DND-41 (cell line): Measurements from ENCODE around the gene XPNPEP3.
"Not testable (repeated sequence)": the region's sequence is repeated elsewhere in the genome, so short reads cannot be mapped to it uniquely, and the experiment has no call there.

Experiments
- ATAC-seq: fragments of 200-7000 bp; cut with Tn5 transposase; 3 replicates; pipeline ENCODE4 v1.9.1; 2021; ENCODE audit warnings: low read depth; ENCODE audit not compliant: insufficient read depth
- DNase-seq: peaks from one replicate; pipeline ENCODE4 v3.0.0-alpha.2; 2020
- H2AFZ ChIP-seq: 2 replicates; pipeline ENCODE4 v1.6.0; 2012; ENCODE audit warnings: low read depth, low read length
- H3K27ac ChIP-seq: 2 replicates; pipeline ENCODE4 v1.5.1; 2012; ENCODE audit warnings: low read length, inconsistent platforms
- H3K27me3 ChIP-seq: fragments of 200-600 bp; sonication (generic); 2 replicates; pipeline ENCODE4 v1.6.0; 2012; ENCODE audit warnings: low read length, mild to moderate bottlenecking, inconsistent platforms; ENCODE audit not compliant: insufficient read depth, poor library complexity
- H3K36me3 ChIP-seq: 2 replicates; pipeline ENCODE4 v1.5.1; 2012; ENCODE audit warnings: low read length, inconsistent platforms; ENCODE audit not compliant: insufficient read depth
- H3K4me1 ChIP-seq: 2 replicates; pipeline ENCODE4 v1.5.1; 2012; ENCODE audit warnings: mild to moderate bottlenecking, low read length; ENCODE audit not compliant: insufficient read depth
- H3K4me2 ChIP-seq: 2 replicates; pipeline ENCODE4 v1.6.0; 2012; ENCODE audit warnings: mild to moderate bottlenecking, moderate library complexity, low read length, inconsistent platforms; ENCODE audit not compliant: insufficient read depth
- H3K4me3 ChIP-seq, 2 experiments: fragments of 200-600 bp in 1 of 2; shearing (Covaris generic) in 1 of 2; 2 replicates each; pipeline ENCODE4 v1.5.1; 2012 to 2016; ENCODE audit warnings: inconsistent platforms in 2 of 2, low read length in 2 of 2, mild to moderate bottlenecking in 2 of 2, low read depth in 1 of 2, moderate library complexity in 1 of 2
- H3K79me2 ChIP-seq: 2 replicates; pipeline ENCODE4 v1.6.0; 2012; ENCODE audit warnings: low read length, inconsistent platforms; ENCODE audit not compliant: insufficient read depth
- H3K9ac ChIP-seq: 2 replicates; pipeline ENCODE4 v1.6.0; 2012; ENCODE audit warnings: low read depth, mild to moderate bottlenecking, inconsistent platforms, low read length, moderate library complexity
- H3K9me3 ChIP-seq: 2 replicates; pipeline ENCODE4 v1.5.1; 2012; ENCODE audit warnings: low read length, moderate library complexity, mild to moderate bottlenecking, inconsistent platforms; ENCODE audit not compliant: insufficient read depth, severe bottlenecking
- H4K20me1 ChIP-seq: 2 replicates; pipeline ENCODE4 v1.6.0; 2012; ENCODE audit warnings: low read length; ENCODE audit not compliant: insufficient read depth
- EZH2 ChIP-seq: IDR thresholded peaks from 3 replicates; pipeline ENCODE4 v1.6.1; 2012; ENCODE audit warnings: borderline replicate concordance, low read depth, mild to moderate bottlenecking, moderate library complexity, low read length, inconsistent platforms; ENCODE audit not compliant: severe bottlenecking
- TF ChIP-seq, protein P1 (sequence below): IDR thresholded peaks from 2 replicates; pipeline ENCODE4 v1.5.1; 2012; ENCODE audit warnings: borderline replicate concordance, low read length, moderate library complexity, mild to moderate bottlenecking; ENCODE audit not compliant: poor library complexity, severe bottlenecking; ENCODE audit errors: extremely low read depth

Gene XPNPEP3

DNA sequence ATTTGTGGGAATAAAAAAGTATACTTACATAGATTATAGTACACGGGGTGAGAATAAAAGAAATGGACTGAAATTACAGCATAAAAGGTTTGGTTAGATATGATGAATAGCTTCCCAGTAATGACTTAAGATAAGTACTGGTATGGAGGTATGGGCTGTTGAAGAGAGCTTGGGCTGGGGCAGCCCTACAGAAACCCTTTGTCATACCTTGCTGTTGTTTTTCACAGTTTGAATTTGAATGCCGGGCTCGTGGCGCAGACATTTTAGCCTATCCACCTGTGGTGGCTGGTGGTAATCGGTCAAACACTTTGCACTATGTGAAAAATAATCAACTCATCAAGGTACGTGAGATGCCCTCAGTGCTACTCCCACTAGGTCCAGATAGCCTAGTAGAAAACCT, 51.9 kb downstream of the XPNPEP3 start:
- H3K4me1 ChIP-seq: no peaks in the 10 kb centered on the region
- H3K9me3 ChIP-seq: no peaks in the 10 kb centered on the region
- no peak overlapping the region for H2AFZ ChIP-seq
- no peak overlapping the region for H3K9ac ChIP-seq
- H3K79me2 ChIP-seq: no peaks in the 10 kb centered on the region
- H3K36me3 ChIP-seq: peaks cover 15% of the 10 kb centered on the region; the same call in 1 of the 2 replicates
- H3K27ac ChIP-seq: no peak overlapping the region
- TF ChIP-seq EZH2: no peak
- TF ChIP-seq, protein P1, sequence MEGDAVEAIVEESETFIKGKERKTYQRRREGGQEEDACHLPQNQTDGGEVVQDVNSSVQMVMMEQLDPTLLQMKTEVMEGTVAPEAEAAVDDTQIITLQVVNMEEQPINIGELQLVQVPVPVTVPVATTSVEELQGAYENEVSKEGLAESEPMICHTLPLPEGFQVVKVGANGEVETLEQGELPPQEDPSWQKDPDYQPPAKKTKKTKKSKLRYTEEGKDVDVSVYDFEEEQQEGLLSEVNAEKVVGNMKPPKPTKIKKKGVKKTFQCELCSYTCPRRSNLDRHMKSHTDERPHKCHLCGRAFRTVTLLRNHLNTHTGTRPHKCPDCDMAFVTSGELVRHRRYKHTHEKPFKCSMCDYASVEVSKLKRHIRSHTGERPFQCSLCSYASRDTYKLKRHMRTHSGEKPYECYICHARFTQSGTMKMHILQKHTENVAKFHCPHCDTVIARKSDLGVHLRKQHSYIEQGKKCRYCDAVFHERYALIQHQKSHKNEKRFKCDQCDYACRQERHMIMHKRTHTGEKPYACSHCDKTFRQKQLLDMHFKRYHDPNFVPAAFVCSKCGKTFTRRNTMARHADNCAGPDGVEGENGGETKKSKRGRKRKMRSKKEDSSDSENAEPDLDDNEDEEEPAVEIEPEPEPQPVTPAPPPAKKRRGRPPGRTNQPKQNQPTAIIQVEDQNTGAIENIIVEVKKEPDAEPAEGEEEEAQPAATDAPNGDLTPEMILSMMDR: no peak
- no peak for ATAC-seq
- no peaks in the 10 kb centered on the region for H3K27me3 ChIP-seq
- no peak for DNase-seq
- H3K4me3 ChIP-seq: no peak overlapping the region
- no peak overlapping the region for H3K4me2 ChIP-seq
- H4K20me1 ChIP-seq: no peaks in the 10 kb centered on the region

DNA sequence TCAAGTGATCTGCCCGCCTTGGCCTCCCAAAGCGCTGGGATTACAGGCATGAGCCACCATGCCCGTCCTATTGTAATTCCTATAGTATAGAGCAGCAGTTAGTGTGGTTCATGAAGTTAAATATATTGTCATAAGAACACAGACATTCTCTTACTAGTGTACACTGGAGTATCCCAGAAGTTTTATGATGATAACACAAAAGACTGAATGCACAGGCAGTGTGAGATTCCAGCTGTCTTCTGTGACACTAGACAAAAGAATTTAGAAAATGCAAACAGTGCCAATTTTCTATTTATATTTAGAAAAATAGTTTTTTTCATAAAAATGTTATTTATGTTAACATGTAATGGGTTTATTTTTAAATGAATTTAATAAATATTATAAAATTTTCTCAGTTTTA, 54.8 kb downstream of the XPNPEP3 start:
- Histone ChIP-seq H3K79me2 (no peaks in the 10 kb centered on the region), H3K9ac (no peak overlapping the region), H3K27ac (no peak overlapping the region), H3K4me3 (no peak overlapping the region), H3K9me3 (no peaks in the 10 kb centered on the region), H3K4me1 (no peaks in the 10 kb centered on the region), H2AFZ (no peak overlapping the region), H3K36me3 (peaks cover 30% of the 10 kb centered on the region; the same call in 1 of the 2 replicates), H4K20me1 (no peaks in the 10 kb centered on the region), H3K27me3 (no peaks in the 10 kb centered on the region), H3K4me2 (no peak overlapping the region)
- no peak for TF ChIP-seq EZH2
- TF ChIP-seq, protein P1: no peak
- DNase-seq: no peak
- ATAC-seq: no peak

DNA sequence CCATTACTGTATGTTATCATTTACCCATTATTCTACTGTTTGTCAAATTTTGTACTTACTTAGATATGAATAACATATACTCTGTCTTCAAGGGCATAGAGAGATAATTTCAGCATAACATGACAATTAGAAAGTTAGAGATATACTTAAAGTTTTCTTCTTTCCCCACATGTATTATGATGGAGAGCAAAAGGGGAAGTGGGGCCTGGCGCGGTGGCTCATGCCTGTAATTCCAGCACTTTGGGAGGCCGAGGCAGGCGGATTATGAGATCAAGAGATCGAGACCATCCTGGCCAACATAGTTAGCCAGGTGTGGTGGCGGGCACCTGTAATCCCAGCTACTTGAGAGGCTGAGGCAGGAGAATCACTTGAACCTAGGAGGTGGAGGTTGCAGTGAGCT, 56.0 kb downstream of the XPNPEP3 start:
- H4K20me1 ChIP-seq, H2AFZ ChIP-seq, H3K27ac ChIP-seq, H3K9me3 ChIP-seq, H3K4me2 ChIP-seq, H3K27me3 ChIP-seq, H3K9ac ChIP-seq, H3K79me2 ChIP-seq, H3K4me1 ChIP-seq, ATAC-seq, H3K4me3 ChIP-seq, DNase-seq: not testable (repeated sequence)
- peaks cover 27% of the 10 kb centered on the region; the same call in 1 of the 2 replicates for H3K36me3 ChIP-seq

DNA sequence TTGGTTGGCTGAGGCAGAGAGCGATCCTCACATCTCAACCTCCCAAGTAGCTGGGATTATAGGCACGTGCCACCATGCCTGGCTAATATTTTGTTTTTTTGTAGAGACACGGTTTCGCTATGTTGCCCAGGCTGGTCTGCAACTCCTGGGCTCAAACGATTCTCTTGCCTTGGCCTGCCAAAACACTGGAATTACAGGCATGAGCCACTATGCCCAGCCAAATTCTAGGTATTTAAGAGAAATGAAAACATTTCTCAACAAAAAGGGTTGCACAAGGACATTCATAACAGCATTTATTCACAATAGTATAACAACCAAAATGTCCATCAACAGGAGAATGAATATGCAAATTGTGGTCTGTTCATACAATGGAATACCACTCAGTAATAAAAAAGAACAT, 62.5 kb downstream of the XPNPEP3 start:
- no peak overlapping the region for H3K4me2 ChIP-seq
- H2AFZ ChIP-seq: no peak overlapping the region
- H3K4me1 ChIP-seq: peaks cover 3% of the 10 kb centered on the region; the same call in 1 of the 2 replicates
- H3K27me3 ChIP-seq: no peaks in the 10 kb centered on the region
- DNase-seq (no peak), ATAC-seq (no peak)
- no peaks in the 10 kb centered on the region for H3K79me2 ChIP-seq
- H3K36me3 ChIP-seq: peaks cover 33% of the 10 kb centered on the region
- no peak for TF ChIP-seq EZH2
- TF ChIP-seq, protein P1: no peak
- no peaks in the 10 kb centered on the region for H3K9me3 ChIP-seq
- H3K4me3 ChIP-seq: no peak overlapping the region
- no peak overlapping the region for H3K27ac ChIP-seq
- no peaks in the 10 kb centered on the region for H4K20me1 ChIP-seq
- no peak overlapping the region for H3K9ac ChIP-seq
